GM13976 (cell line): ENCODE results near the gene EFEMP1.

ENCODE experiments used
- DNase-seq: peaks from one replicate; pipeline ENCODE4 v3.0.0; 2012; ENCODE audit warnings: low spot score
- in situ Hi-C: fragments of 300-500 bp; cut with MboI; formaldehyde crosslinking; loops from one replicate; pipeline ENCODE4 v1.12.0; 2022; ENCODE audit warnings: low sequenced_read_pairs, mixed read lengths, inconsistent platforms; ENCODE audit not compliant: unreplicated experiment
- TF ChIP-seq, protein P1 (sequence below): IDR thresholded peaks from 2 replicates; pipeline ENCODE4 v1.5.1; 2012; ENCODE audit warnings: borderline replicate concordance, mild to moderate bottlenecking; ENCODE audit not compliant: insufficient read depth; ENCODE audit errors: extremely low read depth, missing control alignments, control extremely low read depth

Gene EFEMP1

GRCh38 chr2:55871637-55872036 is 51.9 kb downstream of the EFEMP1 start:
- in situ Hi-C loops: no loop called here
- DNase-seq: no peak
- TF ChIP-seq, protein P1, sequence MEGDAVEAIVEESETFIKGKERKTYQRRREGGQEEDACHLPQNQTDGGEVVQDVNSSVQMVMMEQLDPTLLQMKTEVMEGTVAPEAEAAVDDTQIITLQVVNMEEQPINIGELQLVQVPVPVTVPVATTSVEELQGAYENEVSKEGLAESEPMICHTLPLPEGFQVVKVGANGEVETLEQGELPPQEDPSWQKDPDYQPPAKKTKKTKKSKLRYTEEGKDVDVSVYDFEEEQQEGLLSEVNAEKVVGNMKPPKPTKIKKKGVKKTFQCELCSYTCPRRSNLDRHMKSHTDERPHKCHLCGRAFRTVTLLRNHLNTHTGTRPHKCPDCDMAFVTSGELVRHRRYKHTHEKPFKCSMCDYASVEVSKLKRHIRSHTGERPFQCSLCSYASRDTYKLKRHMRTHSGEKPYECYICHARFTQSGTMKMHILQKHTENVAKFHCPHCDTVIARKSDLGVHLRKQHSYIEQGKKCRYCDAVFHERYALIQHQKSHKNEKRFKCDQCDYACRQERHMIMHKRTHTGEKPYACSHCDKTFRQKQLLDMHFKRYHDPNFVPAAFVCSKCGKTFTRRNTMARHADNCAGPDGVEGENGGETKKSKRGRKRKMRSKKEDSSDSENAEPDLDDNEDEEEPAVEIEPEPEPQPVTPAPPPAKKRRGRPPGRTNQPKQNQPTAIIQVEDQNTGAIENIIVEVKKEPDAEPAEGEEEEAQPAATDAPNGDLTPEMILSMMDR: no peak

DNA sequence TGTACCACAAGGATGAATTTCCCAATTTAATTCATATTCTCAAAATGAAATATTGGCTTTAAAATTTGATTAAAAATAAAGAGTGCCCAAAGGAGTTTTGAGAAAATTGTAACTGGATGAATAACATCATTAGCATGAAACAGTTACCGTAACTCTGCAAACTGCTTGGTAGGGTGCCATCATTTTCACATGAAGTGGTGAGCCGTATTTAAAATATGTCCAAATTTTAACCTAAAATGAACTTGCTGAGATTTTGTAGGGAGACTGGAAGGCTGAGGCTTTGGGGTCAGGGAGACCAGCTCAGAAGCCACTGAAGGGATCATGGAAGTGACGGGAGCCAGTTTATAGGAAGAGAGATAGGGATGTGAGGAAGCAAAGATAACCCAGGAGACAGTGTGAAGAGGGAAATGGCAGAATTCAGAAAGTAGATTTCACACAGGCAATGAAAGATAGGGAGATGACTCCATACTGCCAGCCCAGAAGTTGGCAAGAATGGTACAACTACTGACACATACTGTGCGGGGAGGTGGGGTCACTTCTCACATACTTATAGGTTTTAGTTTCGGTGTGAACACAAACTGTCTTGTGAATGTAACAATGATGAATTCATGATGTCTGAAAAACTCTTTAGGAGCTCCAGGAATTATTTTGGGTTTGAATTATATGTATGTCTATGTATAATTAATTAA is 53.8 kb downstream of the EFEMP1 start:
- in situ Hi-C loops: no loop called here
- DNase-seq: no peak
- TF ChIP-seq, protein P1: no peak

GRCh38 chr2:55865096-55865835 is 58.3 kb downstream of the EFEMP1 start:
- TF ChIP-seq, protein P1: no peak
- DNase-seq: no peak
- in situ Hi-C loops: no loop called here

- DNase-seq: no peak
- in situ Hi-C loops: no loop called here
- TF ChIP-seq, protein P1: no peak
Measured at GRCh38 chr2:55864351-55865084, 59.1 kb downstream of the EFEMP1 start.

DNA sequence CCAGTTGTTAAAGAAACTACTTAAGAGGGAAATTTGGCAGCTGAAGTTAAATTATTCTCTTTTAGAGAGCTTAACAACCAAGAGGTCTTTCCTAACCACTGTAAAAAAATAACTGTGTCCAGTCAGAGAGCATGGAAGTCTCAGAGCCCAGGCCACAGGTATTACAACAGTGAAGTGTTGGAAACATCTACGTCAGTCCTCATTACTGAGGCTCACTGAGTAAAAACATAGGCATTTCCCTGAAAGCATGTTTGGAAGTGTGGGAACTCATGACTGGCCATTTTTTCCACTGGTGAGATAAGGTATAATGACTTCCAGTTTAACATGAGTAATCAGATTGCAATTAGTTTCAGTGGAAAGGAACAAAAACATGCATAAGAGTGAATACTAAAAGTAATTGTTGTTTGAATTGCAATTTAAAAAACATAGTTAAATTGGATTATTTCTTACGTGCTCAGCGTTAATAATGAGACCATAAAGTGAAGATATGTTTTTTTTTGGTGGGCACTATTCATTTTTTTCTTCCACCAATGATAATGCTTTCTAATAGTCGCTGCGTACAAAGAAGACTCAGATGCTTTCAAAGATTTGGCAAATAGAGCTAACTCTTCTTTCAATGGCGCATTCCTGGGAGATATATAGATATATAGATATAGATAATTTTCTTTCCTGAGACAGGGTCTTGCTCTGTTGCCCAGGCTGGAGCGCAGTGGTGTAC is 60.8 kb downstream of the EFEMP1 start:
- TF ChIP-seq, protein P1: no peak
- DNase-seq: no peak
- in situ Hi-C loops: no loop called here

DNA sequence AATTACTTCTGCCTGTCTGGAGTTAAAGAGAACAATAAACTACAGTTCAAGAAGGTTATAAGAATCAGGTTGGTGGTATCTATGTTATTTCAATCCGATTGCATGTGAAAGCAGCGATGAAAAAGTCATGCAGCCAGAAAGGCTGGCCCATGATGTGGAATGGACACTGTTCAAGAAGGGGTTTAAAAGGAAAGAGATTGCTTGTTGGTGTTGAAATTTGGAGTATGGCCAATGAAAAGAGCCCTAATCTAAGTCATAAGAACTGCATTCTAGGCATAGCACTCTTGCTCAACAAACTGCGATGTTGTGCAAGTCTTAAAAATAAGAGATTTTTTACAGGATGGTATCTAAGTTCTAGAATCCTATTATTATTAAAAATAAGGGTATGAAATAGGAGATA is 61.3 kb downstream of the EFEMP1 start:
- TF ChIP-seq, protein P1: no peak
- in situ Hi-C loops: no loop called here
- no peak for DNase-seq
